ENCODE data around the gene GARIN5A. TPM values are rescaled to one million over a fixed set of nuclear protein-coding genes. Genes with fewer than 3 reads are reported as not detected.

The GARIN5A gene
- total RNA-seq, 1 experiment from 2014 or later: 0.84 TPM

DNA sequence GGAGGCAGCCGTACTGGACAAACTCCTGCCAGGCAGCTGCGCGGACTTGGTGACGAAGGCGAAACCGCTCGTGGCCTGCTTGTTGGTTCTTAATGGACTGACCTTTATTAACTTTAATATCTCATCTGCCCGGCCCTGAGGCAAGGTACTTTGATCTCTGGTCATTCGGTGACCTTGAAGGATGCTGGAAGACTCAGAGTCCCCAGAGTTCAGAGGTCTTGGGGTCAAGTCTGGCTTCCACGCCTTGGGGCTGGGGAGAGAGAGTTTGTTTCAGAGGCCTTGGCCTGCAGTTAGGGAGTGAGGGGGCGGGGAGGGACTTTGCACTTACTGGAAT, 10.0 kb downstream of the GARIN5A start:
- CTCF ChIA-PET: no interaction called here
- Histone ChIP-seq H3K36me3 (ENCODE audit: insufficient read depth, low read length, poor library complexity, severe bottlenecking) (no peaks in the 10 kb centered on the region), H3K9me3 (ENCODE audit: low read depth, low read length, poor library complexity, severe bottlenecking) (no peaks in the 10 kb centered on the region), H3K27ac (ENCODE audit: low read depth, low read length, poor library complexity, severe bottlenecking) (no peak overlapping the region), H3K27me3 (replicated peaks; ENCODE audit: insufficient read depth, low read depth, low read length, poor library complexity) (no peaks in the 10 kb centered on the region), H3K4me3 (ENCODE audit: low read depth, low read length, poor library complexity, severe bottlenecking) (no peak overlapping the region), H3K4me1 (ENCODE audit: insufficient read depth, low read length, poor library complexity, severe bottlenecking) (no peaks in the 10 kb centered on the region)
- POLR2A ChIA-PET (ENCODE audit: low non-redundant PET): no interaction called here
- TF ChIP-seq CTCF (conservative IDR thresholded peaks at IDR 0.05; ENCODE audit: low read depth, low read length): no peak
- TF ChIP-seq EZH2 (IDR thresholded peaks at IDR 0.05; ENCODE audit: borderline replicate concordance, low read depth, low read length, poor library complexity, severe bottlenecking): no peak
- intact Hi-C loops (cut with micrococcal nuclease; ENCODE audit: unreplicated experiment): no loop called here
- no peak for DNase-seq (ENCODE audit: low spot score)
- BruUV-seq (replicated peaks): no TSS peak

DNA sequence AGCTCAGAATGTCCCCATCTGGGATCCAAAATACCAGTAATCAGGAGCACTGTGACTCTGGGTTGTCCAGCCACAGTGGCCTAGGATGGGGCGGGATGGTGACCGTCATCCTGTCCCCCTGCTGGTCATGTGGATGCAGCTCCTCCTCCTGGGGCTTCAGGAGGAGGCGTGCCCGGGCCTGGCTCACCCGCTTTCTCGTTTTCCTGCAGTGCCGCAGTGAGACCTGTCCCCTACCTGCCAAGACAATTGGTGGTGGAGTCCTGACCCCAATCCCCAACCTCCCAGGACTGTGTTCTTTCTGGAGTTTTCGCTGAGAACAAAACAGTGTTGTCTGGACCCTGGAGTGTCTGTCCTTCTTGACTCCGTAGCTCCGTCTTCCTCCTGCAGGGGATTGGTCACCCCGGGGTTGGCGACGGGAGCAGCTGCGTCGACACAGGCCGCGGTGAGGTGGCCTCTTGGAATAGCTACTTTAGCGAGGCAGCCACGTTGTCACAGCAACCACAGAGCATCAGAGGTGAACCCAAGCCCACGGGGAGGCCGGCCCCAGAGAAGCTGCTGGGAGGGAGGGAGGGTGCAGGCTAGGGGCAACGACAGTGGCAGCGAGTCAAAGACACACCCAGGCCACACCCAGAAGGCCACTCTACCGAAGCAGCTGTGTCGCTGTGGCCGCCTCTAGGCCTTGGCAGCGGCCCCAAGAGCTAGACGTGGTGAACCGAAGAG, 10.5 kb downstream of the GARIN5A start:
- TF ChIP-seq CTCF (conservative IDR thresholded peaks at IDR 0.05; ENCODE audit: low read depth, low read length) (0 out of 2 replicates have a peak, but pooled peaks have one; percentile 28), EZH2 (IDR thresholded peaks at IDR 0.05; ENCODE audit: borderline replicate concordance, low read depth, low read length, poor library complexity, severe bottlenecking) (no peak)
- Histone ChIP-seq H3K4me1 (ENCODE audit: insufficient read depth, low read length, poor library complexity, severe bottlenecking) (no peaks in the 10 kb centered on the region), H3K4me3 (ENCODE audit: low read depth, low read length, poor library complexity, severe bottlenecking) (no peak overlapping the region), H3K27ac (ENCODE audit: low read depth, low read length, poor library complexity, severe bottlenecking) (no peak overlapping the region), H3K9me3 (ENCODE audit: low read depth, low read length, poor library complexity, severe bottlenecking) (no peaks in the 10 kb centered on the region), H3K27me3 (replicated peaks; ENCODE audit: insufficient read depth, low read depth, low read length, poor library complexity) (no peaks in the 10 kb centered on the region), H3K36me3 (ENCODE audit: insufficient read depth, low read length, poor library complexity, severe bottlenecking) (no peaks in the 10 kb centered on the region)
- DNase-seq (ENCODE audit: low spot score): no peak
- POLR2A ChIA-PET (ENCODE audit: low non-redundant PET): no interaction called here
- CTCF ChIA-PET: no interaction called here
- intact Hi-C loops (cut with micrococcal nuclease; ENCODE audit: unreplicated experiment): no loop called here
- no TSS peak for BruUV-seq (replicated peaks)

DNA sequence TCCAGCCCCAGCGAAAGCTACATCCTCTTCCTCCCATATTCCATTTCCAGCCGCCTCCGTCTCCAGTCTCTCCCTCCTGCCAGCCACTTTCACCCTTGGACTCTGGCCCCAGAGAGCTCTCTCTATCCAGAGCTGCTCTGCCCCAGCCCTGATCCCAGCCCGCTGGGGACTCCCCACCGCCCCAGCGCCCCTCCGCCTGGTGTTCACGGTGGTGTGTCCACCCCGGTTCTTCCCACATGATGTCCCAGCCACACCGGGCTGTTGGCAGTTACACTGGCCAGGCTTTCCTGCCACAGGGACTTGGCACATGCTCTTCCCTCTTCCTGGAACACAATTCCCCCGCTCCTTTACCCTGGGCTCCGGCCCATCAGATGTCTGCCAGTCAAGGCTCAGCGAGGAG, 11.6 kb downstream of the GARIN5A start:
- no peak overlapping the region for H3K4me3 ChIP-seq (ENCODE audit: low read depth, low read length, poor library complexity, severe bottlenecking)
- no peak overlapping the region for H3K27ac ChIP-seq (ENCODE audit: low read depth, low read length, poor library complexity, severe bottlenecking)
- H3K9me3 ChIP-seq (ENCODE audit: low read depth, low read length, poor library complexity, severe bottlenecking): no peaks in the 10 kb centered on the region
- CTCF ChIA-PET: no interaction called here
- POLR2A ChIA-PET (ENCODE audit: low non-redundant PET): no interaction called here
- no peak for TF ChIP-seq EZH2 (IDR thresholded peaks at IDR 0.05; ENCODE audit: borderline replicate concordance, low read depth, low read length, poor library complexity, severe bottlenecking)
- TF ChIP-seq CTCF (conservative IDR thresholded peaks at IDR 0.05; ENCODE audit: low read depth, low read length): no peak
- no peaks in the 10 kb centered on the region for H3K27me3 ChIP-seq (replicated peaks; ENCODE audit: insufficient read depth, low read depth, low read length, poor library complexity)
- BruUV-seq (replicated peaks): no TSS peak
- H3K36me3 ChIP-seq (ENCODE audit: insufficient read depth, low read length, poor library complexity, severe bottlenecking): no peaks in the 10 kb centered on the region
- H3K4me1 ChIP-seq (ENCODE audit: insufficient read depth, low read length, poor library complexity, severe bottlenecking): no peaks in the 10 kb centered on the region
- intact Hi-C loops (cut with micrococcal nuclease; ENCODE audit: unreplicated experiment): no loop called here
- no peak for DNase-seq (ENCODE audit: low spot score)
